ENCODE measurements around the gene PDIA3.
"Not testable (repeated sequence)": the region's sequence is repeated elsewhere in the genome, so short reads cannot be mapped to it uniquely, and the experiment has no call there.

Gene PDIA3

GRCh38 chr15:43799209-43799944, 53.1 kb downstream of the PDIA3 start:
- Histone ChIP-seq H3K4me1 (ENCODE audit: control insufficient read depth, insufficient read depth, low read length) (peaks cover 49% of the 10 kb centered on the region), H3K4me3 (ENCODE audit: low read length) (no peak overlapping the region), H3K9ac (ENCODE audit: low read length) (peak overlapping the region; percentile 97), H3K27me3 (replicated peaks; ENCODE audit: control insufficient read depth, insufficient read depth, low read length) (no peaks in the 10 kb centered on the region), H3K36me3 (ENCODE audit: control insufficient read depth, insufficient read depth, low read length, severe bottlenecking) (peaks cover 54% of the 10 kb centered on the region), H3K9me3 (ENCODE audit: control insufficient read depth, low read length) (no peaks in the 10 kb centered on the region)
- DNase-seq (ENCODE audit: low read depth) = no peak

GRCh38 chr15:43799945-43800285, 53.7 kb downstream of the PDIA3 start, which contains the start of gene SERINC4:
TSS of gene SERINC4 (minus strand) at chr15:43800220. CDS start at chr15:43799986, 234 bp downstream.
- Histone ChIP-seq H3K4me1 (ENCODE audit: control insufficient read depth, insufficient read depth, low read length) (peaks cover 44% of the 10 kb centered on the region), H3K4me3 (ENCODE audit: low read length) (peak within 1 kb of the TSS; percentile 96), H3K27me3 (replicated peaks; ENCODE audit: control insufficient read depth, insufficient read depth, low read length) (no peaks in the 10 kb centered on the region), H3K36me3 (ENCODE audit: control insufficient read depth, insufficient read depth, low read length, severe bottlenecking) (peaks cover 54% of the 10 kb centered on the region), H3K9ac (ENCODE audit: low read length) (peak within 1 kb of the TSS; percentile 97), H3K9me3 (ENCODE audit: control insufficient read depth, low read length) (no peaks in the 10 kb centered on the region)
- no peak for DNase-seq (ENCODE audit: low read depth)

DNA sequence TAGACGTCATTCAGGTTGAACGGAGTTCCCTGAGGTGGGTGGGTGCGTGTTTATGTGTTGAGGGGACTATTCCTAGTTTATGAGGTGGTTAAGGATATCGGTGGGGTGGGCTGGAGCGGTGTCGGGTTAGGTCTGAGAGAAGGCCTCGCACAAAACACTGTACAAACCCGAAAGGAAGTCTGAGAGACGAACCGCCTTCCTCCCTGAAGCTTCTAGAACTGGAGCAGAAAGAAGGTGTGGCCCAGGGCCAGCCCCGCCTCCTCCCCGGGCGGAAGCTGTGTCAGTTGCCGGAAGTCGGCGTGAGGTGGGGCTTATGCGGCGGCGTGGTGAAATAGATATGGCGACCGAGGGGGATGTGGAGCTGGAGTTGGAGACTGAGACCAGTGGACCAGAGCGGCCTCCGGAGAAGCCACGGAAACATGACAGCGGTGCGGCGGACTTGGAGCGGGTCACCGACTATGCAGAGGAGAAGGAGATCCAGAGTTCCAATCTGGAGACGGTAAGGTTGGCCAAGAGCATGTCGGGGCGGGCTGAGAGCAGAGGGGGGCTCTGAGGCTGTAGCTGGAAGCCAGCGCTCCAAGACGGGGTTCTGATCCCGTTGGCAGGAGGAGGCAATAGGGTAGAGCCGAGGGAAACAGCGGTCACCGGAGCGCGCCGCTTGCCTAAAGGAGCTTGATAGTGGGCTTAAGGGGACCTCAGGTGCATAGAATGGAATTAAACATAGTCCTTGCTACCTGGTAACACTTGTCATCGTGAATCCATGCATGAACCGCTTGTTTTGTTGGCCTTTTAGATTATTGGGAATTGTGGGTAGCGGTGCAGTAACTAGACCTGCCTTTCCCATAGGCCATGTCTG, 54.3 kb downstream of the PDIA3 start, which contains the start of gene HYPK:
TSS of gene HYPK (plus strand) at position 314 of the 856 bp plus-strand sequence. CDS start at position 338, 24 bp downstream.
- Histone ChIP-seq H3K9me3 (ENCODE audit: control insufficient read depth, low read length) (no peaks in the 10 kb centered on the region), H3K9ac (ENCODE audit: low read length) (peak within 1 kb of the TSS; percentile 97), H3K4me1 (ENCODE audit: control insufficient read depth, insufficient read depth, low read length) (peaks cover 38% of the 10 kb centered on the region), H3K27me3 (replicated peaks; ENCODE audit: control insufficient read depth, insufficient read depth, low read length) (no peaks in the 10 kb centered on the region), H3K4me3 (ENCODE audit: low read length) (peak within 1 kb of the TSS; percentile 96), H3K36me3 (ENCODE audit: control insufficient read depth, insufficient read depth, low read length, severe bottlenecking) (peaks cover 54% of the 10 kb centered on the region)
- peak; percentile 95 for DNase-seq (ENCODE audit: low read depth)

DNA sequence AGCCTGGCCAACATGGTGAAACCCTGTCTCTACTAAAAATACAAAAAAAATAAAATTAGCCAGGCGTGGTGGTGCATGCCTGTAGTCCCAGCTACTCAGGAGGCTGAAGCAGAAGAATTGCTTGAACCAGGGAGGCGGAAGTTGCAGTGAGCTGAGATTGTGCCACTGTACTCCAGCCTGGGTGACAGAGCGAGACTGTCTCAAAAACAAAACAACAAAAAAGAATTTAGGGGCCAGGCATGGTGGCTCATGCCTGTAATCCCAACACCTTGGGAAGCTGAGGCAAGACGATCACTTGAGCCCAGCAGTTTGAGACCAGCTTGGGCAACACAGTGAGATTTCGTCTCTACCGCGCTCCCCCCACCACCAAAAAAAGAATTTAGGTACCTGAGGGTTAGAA, 56.4 kb downstream of the PDIA3 start:
- DNase-seq (ENCODE audit: low read depth); H3K4me3 ChIP-seq (ENCODE audit: low read length); H3K9me3 ChIP-seq (ENCODE audit: control insufficient read depth, low read length); H3K27me3 ChIP-seq (replicated peaks; ENCODE audit: control insufficient read depth, insufficient read depth, low read length); H3K9ac ChIP-seq (ENCODE audit: low read length): not testable (repeated sequence)
- H3K4me1 ChIP-seq (ENCODE audit: control insufficient read depth, insufficient read depth, low read length) = peaks cover 17% of the 10 kb centered on the region
- H3K36me3 ChIP-seq (ENCODE audit: control insufficient read depth, insufficient read depth, low read length, severe bottlenecking) = peaks cover 57% of the 10 kb centered on the region

- no peak for DNase-seq (ENCODE audit: low read depth)
- no peaks in the 10 kb centered on the region for H3K9me3 ChIP-seq (ENCODE audit: control insufficient read depth, low read length)
- no peaks in the 10 kb centered on the region for H3K27me3 ChIP-seq (replicated peaks; ENCODE audit: control insufficient read depth, insufficient read depth, low read length)
These were observed 62.3 kb downstream of the PDIA3 start for GRCh38 chr15:43808435-43808950.

DNA sequence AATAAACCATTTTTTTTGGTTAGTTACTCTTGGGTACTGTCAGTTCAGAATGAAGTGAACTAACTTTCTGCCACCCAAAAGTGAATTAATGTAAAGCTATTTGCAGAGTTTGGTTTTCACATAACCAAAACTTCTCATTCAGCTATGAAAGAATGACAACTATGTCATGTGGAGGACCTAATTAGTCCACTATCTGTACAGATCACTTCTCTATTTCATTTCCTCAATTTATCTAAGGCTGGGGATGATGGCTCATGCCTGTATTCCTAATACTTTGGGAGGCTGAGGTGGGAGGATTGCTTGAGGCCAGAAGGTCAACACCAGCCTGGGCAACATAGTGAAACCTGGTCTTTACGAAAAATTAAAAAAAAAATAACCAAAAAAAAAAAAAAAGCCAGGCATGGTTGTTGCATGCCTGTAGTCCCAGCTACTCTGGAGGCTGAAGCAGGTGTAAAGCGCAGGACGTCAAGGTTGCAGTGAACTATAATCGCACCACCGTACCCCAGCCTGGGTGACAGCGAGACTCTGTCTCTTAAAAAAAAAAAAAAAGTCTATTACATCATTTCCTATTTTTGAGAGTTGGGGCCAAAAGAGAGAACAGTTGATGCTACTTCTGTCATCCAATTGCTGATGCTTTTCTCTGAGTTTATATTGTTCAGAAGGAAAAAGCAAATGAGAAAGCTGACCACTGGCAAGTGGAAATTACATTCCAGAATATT, 62.9 kb downstream of the PDIA3 start:
- Histone ChIP-seq H3K27me3 (replicated peaks; ENCODE audit: control insufficient read depth, insufficient read depth, low read length) (no peaks in the 10 kb centered on the region), H3K36me3 (ENCODE audit: control insufficient read depth, insufficient read depth, low read length, severe bottlenecking) (peaks cover 96% of the 10 kb centered on the region), H3K9ac (ENCODE audit: low read length) (no peak overlapping the region), H3K4me1 (ENCODE audit: control insufficient read depth, insufficient read depth, low read length) (no peaks in the 10 kb centered on the region), H3K4me3 (ENCODE audit: low read length) (no peak overlapping the region), H3K9me3 (ENCODE audit: control insufficient read depth, low read length) (no peaks in the 10 kb centered on the region)
- DNase-seq (ENCODE audit: low read depth) = no peak

More at GRCh38 chr15:43808435-43808950, 62.3 kb downstream of the PDIA3 start:
- peaks cover 92% of the 10 kb centered on the region for H3K36me3 ChIP-seq (ENCODE audit: control insufficient read depth, insufficient read depth, low read length, severe bottlenecking)
- no peak overlapping the region for H3K4me3 ChIP-seq (ENCODE audit: low read length)
- H3K9ac ChIP-seq (ENCODE audit: low read length) = no peak overlapping the region
- no peaks in the 10 kb centered on the region for H3K4me1 ChIP-seq (ENCODE audit: control insufficient read depth, insufficient read depth, low read length)

GRCh38 chr15:43815064-43815463, 68.8 kb downstream of the PDIA3 start:
- peaks cover 68% of the 10 kb centered on the region for H3K36me3 ChIP-seq (ENCODE audit: control insufficient read depth, insufficient read depth, low read length, severe bottlenecking)
- DNase-seq (ENCODE audit: low read depth); H3K9me3 ChIP-seq (ENCODE audit: control insufficient read depth, low read length); H3K9ac ChIP-seq (ENCODE audit: low read length); H3K4me3 ChIP-seq (ENCODE audit: low read length); H3K27me3 ChIP-seq (replicated peaks; ENCODE audit: control insufficient read depth, insufficient read depth, low read length); H3K4me1 ChIP-seq (ENCODE audit: control insufficient read depth, insufficient read depth, low read length): not testable (repeated sequence)

- H3K9me3 ChIP-seq (ENCODE audit: control insufficient read depth, low read length) = no peaks in the 10 kb centered on the region
- no peak overlapping the region for H3K9ac ChIP-seq (ENCODE audit: low read length)
- no peak overlapping the region for H3K4me3 ChIP-seq (ENCODE audit: low read length)
- no peaks in the 10 kb centered on the region for H3K27me3 ChIP-seq (replicated peaks; ENCODE audit: control insufficient read depth, insufficient read depth, low read length)
- peaks cover 16% of the 10 kb centered on the region for H3K4me1 ChIP-seq (ENCODE audit: control insufficient read depth, insufficient read depth, low read length)
- peaks cover 13% of the 10 kb centered on the region for H3K36me3 ChIP-seq (ENCODE audit: control insufficient read depth, insufficient read depth, low read length, severe bottlenecking)
- DNase-seq (ENCODE audit: low read depth) = no peak
These were observed 75.3 kb downstream of the PDIA3 start for GRCh38 chr15:43821505-43821904.
